HepG2 (cell line): ENCODE measurements around the gene NR3C2. TPM values are rescaled to one million over a fixed set of nuclear protein-coding genes. Genes with fewer than 3 reads are reported as not detected.

Experiments used
- ATAC-seq: fragments of 200-7000 bp; cut with Tn5 transposase; 3 replicates; pipeline ENCODE4 v1.9.1; 2020; ENCODE audit warnings: mild to moderate bottlenecking, moderate library complexity
- BruUV-seq: library from RNA; stranded (reverse); fragments of 400-500 nt; replicated peaks from 2 replicates; lab custom pipeline; 2021; lab: Mats Ljungman, UMichigan
- CTCF ChIA-PET: fragments of 300-600 bp; formaldehyde crosslinking; extraction: SDS; loops from one replicate; lab custom pipeline; 2021; ENCODE audit warnings: low total read pairs, inconsistent platforms, low intra/inter-chr PET ratio; lab: Yijun Ruan, JAX
- POLR2A ChIA-PET: fragments of 350-600 bp; sonication (Branson Sonifier 250); formaldehyde crosslinking; loops from one replicate; lab custom pipeline; 2020; ENCODE audit warnings: antibody characterized with exemption, inconsistent platforms; lab: Yijun Ruan, JAX
- DNase-seq: peaks from one replicate; pipeline ENCODE4 v3.0.0-alpha.2; 2015; ENCODE audit warnings: low spot score
- FAIRE-seq: peaks from 3 replicates; lab custom pipeline; 2011; peaks lifted over from hg19 to GRCh38; lab: Jason Lieb, UNC
- H2AFZ ChIP-seq: one replicate; pipeline ENCODE4 v1.6.1; 2011; ENCODE audit warnings: low read length, inconsistent platforms
- H3K27ac ChIP-seq: fragments of 300-600 bp; 3 replicates; pipeline ENCODE4 v1.8.0; 2011; ENCODE audit warnings: mixed run types, mild to moderate bottlenecking, mixed read lengths, low read length, inconsistent platforms; ENCODE audit not compliant: insufficient read depth; ENCODE audit errors: extremely low read length
- H3K27me3 ChIP-seq, 2 experiments: fragments of 200-600 bp in 1 of 2; 2 replicates in 1 of 2; 3 replicates in 1 of 2; pipeline versions ENCODE4 v1.6.0 to v1.8.0; 2011; ENCODE audit warnings: low read length in 2 of 2, mild to moderate bottlenecking in 2 of 2, moderate library complexity in 2 of 2, inconsistent platforms in 1 of 2; ENCODE audit not compliant: insufficient read depth in 2 of 2, control insufficient read depth in 1 of 2
- H3K36me3 ChIP-seq, 2 experiments: fragments of 200-600 bp in 1 of 2; replicated peaks in 1 of 2; 2 replicates in 1 of 2; 3 replicates in 1 of 2; pipeline versions ENCODE4 v1.5.1 to v1.8.0; 2011; ENCODE audit warnings: low read length in 2 of 2, inconsistent platforms in 1 of 2; ENCODE audit not compliant: insufficient read depth in 2 of 2, control insufficient read depth in 1 of 2
- H3K4me1 ChIP-seq: 2 replicates; pipeline ENCODE4 v1.5.1; 2012; ENCODE audit warnings: low read length, inconsistent platforms; ENCODE audit not compliant: insufficient read depth
- H3K4me2 ChIP-seq: 2 replicates; pipeline ENCODE4 v1.6.0; 2011; ENCODE audit warnings: low read depth, low read length, inconsistent platforms
- H3K4me3 ChIP-seq, 3 experiments: fragments of 200-600 bp in 1 of 3; sonication (generic), shearing (Covaris generic) in 1 of 3; replicated peaks in 1 of 3; 2 replicates each; pipeline ENCODE4 v1.5.1; 2011 to 2016; ENCODE audit warnings: low read length in 3 of 3, inconsistent platforms in 2 of 3, low read depth in 2 of 3, mild to moderate bottlenecking in 2 of 3, control low read depth in 1 of 3, mixed read lengths in 1 of 3; ENCODE audit not compliant: insufficient read depth in 1 of 3
- H3K79me2 ChIP-seq: one replicate; pipeline ENCODE4 v1.6.1; 2011; ENCODE audit warnings: low read length, inconsistent platforms; ENCODE audit not compliant: insufficient read depth
- H3K9ac ChIP-seq: 2 replicates; pipeline ENCODE4 v1.6.0; 2011; ENCODE audit warnings: mild to moderate bottlenecking, low read depth, low read length, inconsistent platforms; ENCODE audit not compliant: insufficient read depth
- H3K9me3 ChIP-seq: 2 replicates; pipeline ENCODE4 v1.5.1; 2012; ENCODE audit warnings: mild to moderate bottlenecking, low read length
- H4K20me1 ChIP-seq: 2 replicates; pipeline ENCODE4 v1.6.0; 2011; ENCODE audit warnings: inconsistent platforms, mild to moderate bottlenecking, low read length, moderate library complexity; ENCODE audit not compliant: insufficient read depth
- ADNP ChIP-seq: sonication (generic); formaldehyde crosslinking; IDR thresholded peaks from 2 replicates; pipeline ENCODE4 v1.4.0; 2020; ENCODE audit warnings: missing genetic modification reagents
- DR1 ChIP-seq: sonication (generic); formaldehyde crosslinking; IDR thresholded peaks from 2 replicates; pipeline ENCODE4 v1.8.0; 2021; ENCODE audit warnings: mild to moderate bottlenecking, missing genetic modification reagents, inconsistent platforms
- FOXK1 ChIP-seq: sonication (generic); formaldehyde crosslinking; IDR thresholded peaks from 2 replicates; pipeline ENCODE4 v1.4.0; 2020; ENCODE audit warnings: low read depth, missing genetic modification reagents, borderline replicate concordance
- FOXO1 ChIP-seq: sonication (generic); formaldehyde crosslinking; IDR thresholded peaks from 2 replicates; pipeline ENCODE4 v1.4.0; 2020; ENCODE audit warnings: missing genetic modification reagents
- IKZF4 ChIP-seq: sonication (generic); formaldehyde crosslinking; IDR thresholded peaks from 2 replicates; pipeline ENCODE4 v1.5.1; 2020; ENCODE audit warnings: borderline replicate concordance, mild to moderate bottlenecking, low read depth, missing genetic modification reagents; ENCODE audit errors: not compliant biosample characterization
- KDM2A ChIP-seq: sonication (generic); formaldehyde crosslinking; IDR thresholded peaks from 2 replicates; pipeline ENCODE4 v1.4.0; 2020; ENCODE audit warnings: low read depth, missing genetic modification reagents, borderline replicate concordance
- MBNL3 ChIP-seq: fragments of 250-450 bp; sonication (Bioruptor Pico); conservative IDR thresholded peaks from 2 replicates; pipeline ENCODE4 v1.8.0; 2022; ENCODE audit warnings: mild to moderate bottlenecking, inconsistent platforms
- MLXIP ChIP-seq: sonication (generic); formaldehyde crosslinking; IDR thresholded peaks from 2 replicates; pipeline ENCODE4 v1.9.0; 2021; ENCODE audit warnings: missing genetic modification reagents, borderline replicate concordance
- POLR2A ChIP-seq, 2 experiments: IDR thresholded peaks; 2 replicates each; pipeline ENCODE4 v1.6.1; 2011; ENCODE audit warnings: low read depth in 2 of 2, low read length in 2 of 2, mild to moderate bottlenecking in 1 of 2, moderate library complexity in 1 of 2; ENCODE audit not compliant: insufficient read depth in 1 of 2
- SNAPC4 ChIP-seq: sonication (generic); formaldehyde crosslinking; IDR thresholded peaks from 2 replicates; pipeline ENCODE4 v1.4.0; 2020; ENCODE audit warnings: mild to moderate bottlenecking, missing genetic modification reagents
- SOX6 ChIP-seq, 2 experiments: fragments of 450-650 bp in 1 of 2; sonication (generic) in 1 of 2; formaldehyde crosslinking in 1 of 2; IDR thresholded peaks; 2 replicates each; pipeline versions ENCODE4 v1.4.0 to v1.6.1; 2017 to 2020; ENCODE audit warnings: antibody characterized with exemption in 1 of 2, mild to moderate bottlenecking in 1 of 2, missing genetic modification reagents in 1 of 2
- ZBTB21 ChIP-seq: sonication (generic); formaldehyde crosslinking; IDR thresholded peaks from 2 replicates; pipeline ENCODE4 v1.4.0; 2020; ENCODE audit warnings: missing genetic modification reagents
- ZFP41 ChIP-seq: sonication (generic); formaldehyde crosslinking; IDR thresholded peaks from 2 replicates; pipeline ENCODE4 v1.4.0; 2020; ENCODE audit warnings: mild to moderate bottlenecking, missing genetic modification reagents, borderline replicate concordance
- ZNF3 ChIP-seq: IDR thresholded peaks from 2 replicates; pipeline ENCODE4 v1.7.0; 2017; ENCODE audit warnings: inconsistent platforms
- ZNF414 ChIP-seq: sonication (generic); formaldehyde crosslinking; IDR thresholded peaks from 2 replicates; pipeline ENCODE4 v1.5.0; 2020; ENCODE audit warnings: missing genetic modification reagents
- ZNF567 ChIP-seq: sonication (generic); formaldehyde crosslinking; IDR thresholded peaks from 2 replicates; pipeline ENCODE4 v1.8.1; 2023; ENCODE audit warnings: mild to moderate bottlenecking, missing genetic modification reagents, borderline replicate concordance
- ZNF598 ChIP-seq: sonication (generic); formaldehyde crosslinking; IDR thresholded peaks from 2 replicates; pipeline ENCODE4 v1.5.1; 2020; ENCODE audit warnings: mild to moderate bottlenecking, missing genetic modification reagents, borderline replicate concordance
- ZNF780A ChIP-seq: sonication (generic); formaldehyde crosslinking; IDR thresholded peaks from 2 replicates; pipeline ENCODE4 v1.8.0; 2022; ENCODE audit warnings: mild to moderate bottlenecking, missing genetic modification reagents, moderate library complexity
- WGBS: methylation state at CpG from one replicate; pipeline ENCODE4 v1.1.6; 2017; ENCODE audit warnings: low lambda C conversion rate; 5-methylcytosine and 5-hydroxymethylcytosine counted together
- in situ Hi-C: cut with HindIII; loops from 2 replicates; pipeline ENCODE4 v1.10.0; 2017; ENCODE audit warnings: low pct_unique_long_range_greater_than_20kb; ENCODE audit not compliant: extremely low pct_ligation_motif_present
- intact Hi-C: fragments of 100-400 bp; cut with micrococcal nuclease; formaldehyde crosslinking; loops from one replicate; pipeline ENCODE4 v1.10.0; 2022; ENCODE audit not compliant: unreplicated experiment
- polyA plus RNA-seq, 8 experiments: library from polyadenylated mRNA; depleted of rRNA in 3 of 8; stranded (reverse) in 7 of 8; unstranded in 1 of 8; fragments of >200 nt; fragmentation: Illumina TruSeq in 4 of 8; extraction: Trizol in 4 of 8; gene quantifications; 2 replicates each; pipeline versions ENCODE4 v1.2.1 to v1.2.3, GENCODE V29; 2011 to 2016; ENCODE audit warnings: low read depth in 4 of 8, missing spikeins in 1 of 8, mixed read lengths in 1 of 8; ENCODE audit not compliant: insufficient read depth in 1 of 8
- total RNA-seq, 5 experiments: library from RNA; depleted of rRNA; stranded (reverse); fragments of >200 nt; fragmentation: Illumina TruSeq; extraction: Trizol; gene quantifications; 2 replicates each; pipeline ENCODE4 v1.2.3, GENCODE V29; 2016; ENCODE audit warnings: low read depth in 1 of 5

The NR3C2 gene
- total and polyA plus RNA-seq, 2 of the 13 experiments (the other 11 are each of a cell fraction or from before 2014, with no cell fraction given) = 0.26 to 0.46 TPM

- CTCF ChIA-PET = no interaction called here
- peak overlapping the region; percentile 28 for H2AFZ ChIP-seq
- DNase-seq (peak; percentile 61), ATAC-seq (peak; percentile 84), FAIRE-seq (no peak)
- POLR2A ChIA-PET = no interaction called here
- no peaks in the 10 kb centered on the region for H4K20me1 ChIP-seq
- H3K4me3 ChIP-seq = no peak overlapping the region; a peak in 1 of 6 replicates
- no peak overlapping the region for H3K27ac ChIP-seq
- no peaks in the 10 kb centered on the region for H3K79me2 ChIP-seq
- peak overlapping the region; percentile 58 for H3K4me2 ChIP-seq
- H3K4me1 ChIP-seq = peaks cover 13% of the 10 kb centered on the region
- no peaks in the 10 kb centered on the region for H3K36me3 ChIP-seq
- no TSS peak for BruUV-seq
- H3K9ac ChIP-seq = no peak overlapping the region
- 4% methylated on average over 4 of the region's 4 CpGs for WGBS
- intact Hi-C loops = no loop called here
- no peaks in the 10 kb centered on the region for H3K27me3 ChIP-seq
- in situ Hi-C loops = no loop called here
- no peaks in the 10 kb centered on the region for H3K9me3 ChIP-seq
- TF ChIP-seq DR1 (no peak), POLR2A (IDR thresholded peaks at IDR 0.05; ENCODE audit: insufficient read depth in 1 of 2, low read depth in 2 of 2, low read length in 2 of 2) (no peak), ZNF3 (CRISPR knock-in tag) (no peak), MLXIP (CRISPR knock-in tag) (no peak), FOXO1 (no peak), ZFP41 (CRISPR knock-in tag) (no peak), IKZF4 (no peak), ZNF567 (CRISPR knock-in tag) (no peak), ZNF598 (CRISPR knock-in tag) (no peak), KDM2A (CRISPR knock-in tag) (no peak), ADNP (CRISPR knock-in tag) (no peak), ZNF414 (CRISPR knock-in tag) (no peak), ZBTB21 (CRISPR knock-in tag) (no peak), SOX6 (IDR thresholded peaks at IDR 0.05) (no peak), SOX6 (CRISPR knock-in tag; IDR thresholded peaks at IDR 0.05) (peak; percentile 29; the same call in 1 of the 2 replicates), MBNL3 (CRISPR knock-in tag) (no peak), ZNF780A (no peak), FOXK1 (CRISPR knock-in tag) (no peak), SNAPC4 (CRISPR knock-in tag) (no peak)
Observed at GRCh38 chr4:148431401-148431800, 10.8 kb downstream of the NR3C2 start.
